NOMO-1 treated with DMSO at 0.1 percent for 48 hours (cell line): ENCODE results near the gene ILRUN.
"Not testable (repeated sequence)": the region's sequence is repeated elsewhere in the genome, so short reads cannot be mapped to it uniquely, and the experiment has no call there.

Source experiments
- DNase-seq: peaks from one replicate; lab custom pipeline; 2025; ENCODE audit not compliant: unreplicated experiment; lab: John Stamatoyannopoulos, UW

ILRUN gene

DNA sequence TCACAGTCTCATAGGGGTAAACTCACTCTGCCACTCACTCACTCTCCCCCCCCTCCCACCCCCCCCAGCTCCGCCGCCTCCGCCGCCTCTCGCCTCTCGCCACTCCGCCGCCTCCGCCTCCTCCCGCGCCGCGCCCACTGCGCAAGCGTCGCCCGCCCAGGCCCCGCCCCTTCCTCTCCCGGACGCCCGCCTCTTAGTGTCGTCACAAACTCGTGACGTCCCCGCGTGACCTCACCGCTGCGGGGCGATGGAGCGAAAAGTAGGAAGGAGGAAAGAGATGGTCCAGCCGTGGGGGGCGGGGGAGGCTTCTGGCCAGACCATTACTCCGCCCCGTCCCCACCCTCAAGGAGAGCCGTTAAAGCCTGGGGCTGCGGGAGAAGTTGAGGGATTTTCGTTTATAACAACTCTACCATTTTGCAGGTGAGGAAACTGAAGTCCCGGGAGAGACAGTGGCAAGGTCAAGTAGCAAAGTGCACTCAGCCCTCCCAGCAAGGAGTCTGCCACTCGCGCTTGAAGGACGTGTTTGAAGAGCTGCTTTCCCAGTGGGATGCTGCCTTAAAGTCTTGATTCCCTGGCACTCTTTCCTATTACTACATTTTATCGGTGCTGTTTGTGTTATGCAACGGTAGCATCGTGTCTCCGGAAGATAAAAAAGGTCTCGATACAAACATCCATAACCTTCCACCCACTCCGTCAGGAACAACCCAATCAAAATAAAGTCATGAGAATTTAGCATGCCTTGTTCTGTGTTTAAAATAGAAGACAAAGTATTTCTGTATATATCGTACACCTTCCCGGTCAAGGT, at the start of gene ILRUN:
Gene ILRUN, minus strand, starts transcription at position 29 of the 805 bp plus-strand sequence. CDS start 164 bp downstream, outside the sequence.
- peak; percentile 86 for DNase-seq

DNA sequence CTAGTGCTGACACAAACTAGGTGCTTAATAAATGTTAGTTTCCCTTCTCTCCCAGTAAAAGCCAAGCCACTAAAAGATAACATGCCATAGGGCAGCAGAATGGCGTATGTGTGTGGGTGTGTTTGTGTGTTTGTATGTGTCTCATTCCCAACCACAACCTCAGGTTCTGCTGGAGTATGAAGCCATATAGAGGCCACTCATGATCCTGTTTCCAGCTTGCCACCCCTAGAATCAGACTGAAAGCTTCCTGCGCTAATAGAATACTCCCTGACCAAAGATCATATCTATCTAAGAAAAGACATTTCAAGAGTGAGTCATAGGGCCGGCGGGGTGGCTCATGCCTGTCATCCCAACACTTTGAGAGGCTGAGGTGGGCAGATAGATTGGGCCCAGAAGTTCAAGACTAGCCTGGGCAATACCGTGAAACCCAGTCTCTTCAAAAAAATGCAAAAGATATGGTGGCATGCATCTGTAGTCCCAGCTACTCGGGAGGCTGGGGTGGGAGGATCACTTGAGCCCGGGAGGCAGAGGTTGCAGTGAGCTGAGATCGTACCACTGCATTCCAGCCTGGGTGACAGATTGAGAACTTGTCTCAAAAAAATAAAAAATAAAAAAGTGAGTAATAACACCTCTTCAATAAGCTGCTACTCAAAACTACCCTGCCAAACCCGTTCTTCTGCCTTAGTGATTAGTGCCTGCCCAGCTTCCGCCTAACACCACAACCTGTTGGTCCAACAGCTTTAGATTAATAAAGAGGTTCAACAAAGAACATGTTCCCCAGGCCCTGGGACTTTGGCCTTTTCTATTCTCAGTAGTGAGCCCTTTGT, 48.9 kb upstream of the ILRUN start:
- no peak for DNase-seq

DNA sequence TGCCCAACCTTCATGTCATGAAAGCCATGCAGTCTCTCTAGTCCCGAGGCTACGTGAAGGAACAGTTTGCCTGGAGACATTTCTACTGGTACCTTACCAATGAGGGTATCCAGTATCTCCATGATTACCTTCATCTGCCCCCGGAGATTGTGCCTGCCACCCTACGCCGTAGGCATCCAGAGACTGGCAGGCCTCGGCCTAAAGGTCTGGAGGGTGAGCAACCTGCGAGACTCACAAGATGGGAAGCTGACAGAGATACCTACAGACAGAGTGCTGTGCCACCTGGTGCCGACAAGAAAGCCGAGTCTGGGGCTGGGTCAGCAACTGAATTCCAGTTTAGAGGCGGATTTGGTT, 47.7 kb upstream of the ILRUN start:
- not testable (repeated sequence) for DNase-seq

DNA sequence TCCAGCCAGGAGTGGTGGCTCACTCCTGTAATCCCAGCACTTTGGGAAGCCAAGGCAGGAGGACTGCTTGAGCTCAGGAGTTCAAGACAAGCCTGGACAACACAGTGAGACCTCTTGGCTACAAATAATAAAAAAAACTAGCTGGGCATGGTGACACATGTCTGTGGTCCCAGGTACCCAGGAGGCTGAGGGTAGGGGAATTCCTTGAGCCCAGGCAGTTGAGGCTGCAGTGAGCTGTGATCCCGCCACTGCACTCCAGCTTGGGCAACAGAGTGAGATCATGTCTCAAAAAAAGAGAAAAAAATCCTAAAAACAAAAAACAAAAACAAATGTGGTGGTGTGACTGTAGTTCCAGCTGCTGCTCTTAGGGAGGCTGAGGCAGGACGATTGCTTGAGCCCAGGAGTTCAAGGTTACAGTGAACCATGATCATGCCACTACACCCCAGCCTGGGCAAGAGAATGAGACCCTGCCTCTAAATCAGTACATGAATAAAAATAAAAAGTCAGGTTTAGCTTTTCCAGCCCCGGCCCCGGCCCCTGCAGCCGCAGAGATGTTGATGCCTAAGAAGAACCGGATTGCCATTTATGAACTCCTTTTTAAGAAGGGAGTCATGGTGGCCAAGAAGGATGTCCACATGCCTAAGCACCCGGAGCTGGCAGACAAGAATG, 47.2 kb upstream of the ILRUN start:
- DNase-seq: no peak

DNA sequence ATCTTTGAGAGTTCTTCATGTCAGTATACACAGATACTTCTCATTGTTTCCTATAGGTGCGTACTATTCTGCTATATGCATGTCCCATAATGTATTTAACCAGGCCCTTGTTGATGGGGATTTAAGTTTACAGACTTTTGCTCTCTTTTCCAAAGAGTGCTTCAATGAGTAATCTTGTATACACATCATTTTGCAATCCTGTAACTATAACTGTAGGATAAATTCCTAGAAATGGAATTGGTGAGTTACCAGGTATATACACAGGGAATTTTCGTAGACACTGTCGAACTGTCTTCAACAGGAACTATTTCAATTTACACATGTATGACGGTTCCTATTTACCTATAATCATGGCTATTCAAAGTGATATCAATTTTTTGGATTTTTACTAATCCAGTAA, 45.5 kb upstream of the ILRUN start:
- no peak for DNase-seq

DNA sequence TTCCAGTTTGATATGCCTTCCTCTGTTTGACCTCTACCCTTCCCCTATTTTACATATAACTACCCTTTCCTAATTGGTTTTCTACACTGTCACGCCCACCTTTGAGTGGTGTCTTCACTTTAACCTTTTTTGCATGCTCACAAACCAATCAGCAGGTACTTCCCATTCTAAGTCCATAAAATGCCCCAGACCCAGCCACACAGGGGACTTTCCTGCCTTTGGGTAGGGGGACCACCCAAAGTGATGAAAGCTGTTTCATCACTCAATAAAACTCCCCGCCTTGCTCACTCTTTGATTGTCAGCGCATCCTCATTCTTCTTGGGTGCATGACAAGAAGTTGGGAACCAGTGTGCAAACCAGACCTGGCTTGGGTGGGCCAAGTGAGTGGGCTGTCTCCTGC, 40.3 kb upstream of the ILRUN start:
- no peak for DNase-seq

DNA sequence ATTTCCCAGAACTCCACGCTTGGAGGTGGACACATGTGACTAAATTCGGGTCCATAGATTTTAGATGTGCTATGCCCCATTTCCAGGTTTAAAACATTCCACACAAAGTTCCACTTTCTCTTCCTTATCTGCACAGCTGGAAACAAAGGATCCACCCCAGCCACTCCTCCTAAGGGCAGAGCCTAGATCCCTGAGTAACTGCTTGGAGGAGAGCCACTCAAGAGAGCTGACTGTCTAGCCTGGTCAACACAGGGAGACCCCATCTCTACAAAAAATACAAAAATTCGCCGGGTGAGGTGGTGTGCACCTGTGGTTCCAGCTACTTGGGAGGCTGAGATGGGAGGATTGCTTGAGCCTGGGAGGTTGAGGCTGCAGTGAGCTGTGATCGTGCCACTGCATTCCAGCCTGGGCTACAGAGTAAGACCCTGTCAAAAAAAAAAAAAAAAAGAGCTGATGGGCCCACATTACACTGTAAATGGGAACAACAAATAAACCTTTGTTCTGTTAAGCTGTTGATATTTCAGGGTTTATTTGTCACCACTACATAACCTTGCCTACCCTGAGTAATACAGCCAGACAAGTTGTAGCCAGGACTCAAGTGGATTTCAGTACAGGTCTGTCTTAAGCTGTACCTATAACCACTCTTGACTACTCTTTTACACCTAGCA, 35.0 kb upstream of the ILRUN start:
- no peak for DNase-seq

DNA sequence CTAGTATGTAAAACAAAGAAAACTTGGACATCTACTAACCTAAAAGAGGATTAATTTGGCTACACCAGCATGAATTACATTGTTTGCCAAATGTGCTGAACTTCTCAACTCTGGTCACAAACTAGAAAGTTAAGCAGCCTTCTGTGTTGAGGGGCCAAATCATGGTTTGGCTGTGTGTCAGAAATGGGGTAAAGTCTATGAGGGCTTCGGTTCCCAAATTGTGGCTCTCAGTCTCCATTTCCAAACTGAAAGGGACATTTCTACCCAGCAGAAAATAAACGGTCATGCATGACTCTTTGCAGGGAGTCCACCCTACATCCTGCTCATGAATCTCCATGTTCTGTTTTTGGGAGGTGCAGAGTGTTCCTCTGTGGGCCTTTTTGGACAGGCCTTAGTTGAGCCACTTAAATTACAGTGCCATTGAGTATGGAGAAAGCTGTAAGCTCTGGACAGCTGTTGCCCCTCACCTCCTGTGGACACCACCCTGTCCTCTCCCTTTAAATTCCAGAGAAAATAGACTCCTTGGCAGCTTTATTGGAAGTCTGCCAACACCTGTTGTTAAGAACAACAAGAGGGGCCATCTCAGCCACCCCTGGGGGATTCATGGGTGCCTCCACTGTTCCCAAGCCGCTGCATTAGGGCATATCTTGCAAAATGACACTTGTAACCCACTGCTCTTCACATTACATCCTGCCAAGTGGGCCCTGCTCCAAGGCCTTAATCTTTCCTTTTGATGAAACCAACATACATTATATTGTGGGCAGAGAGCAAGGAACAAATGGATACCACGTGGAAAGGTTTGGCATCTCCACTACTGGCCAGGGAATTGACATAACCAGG, 33.3 kb upstream of the ILRUN start:
- no peak for DNase-seq

DNA sequence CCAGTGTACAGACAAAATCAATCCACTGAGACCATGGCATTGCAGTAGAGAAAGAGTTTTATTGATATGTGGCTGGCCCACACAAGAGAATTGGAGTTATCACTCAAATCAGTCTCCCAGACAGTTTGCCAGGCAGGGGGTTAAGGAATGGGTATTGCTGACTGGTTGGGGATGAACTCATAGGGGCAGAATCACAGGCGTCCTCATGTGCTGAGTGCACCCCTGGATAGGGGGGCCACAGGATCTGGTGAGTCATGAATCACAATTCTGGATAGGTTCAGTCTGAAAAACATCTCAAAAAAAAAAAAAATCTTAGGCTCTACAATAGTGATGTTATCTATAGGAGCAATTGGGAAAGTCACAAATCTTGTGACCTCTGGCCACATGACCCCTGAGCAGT, 29.5 kb upstream of the ILRUN start:
- no peak for DNase-seq

DNA sequence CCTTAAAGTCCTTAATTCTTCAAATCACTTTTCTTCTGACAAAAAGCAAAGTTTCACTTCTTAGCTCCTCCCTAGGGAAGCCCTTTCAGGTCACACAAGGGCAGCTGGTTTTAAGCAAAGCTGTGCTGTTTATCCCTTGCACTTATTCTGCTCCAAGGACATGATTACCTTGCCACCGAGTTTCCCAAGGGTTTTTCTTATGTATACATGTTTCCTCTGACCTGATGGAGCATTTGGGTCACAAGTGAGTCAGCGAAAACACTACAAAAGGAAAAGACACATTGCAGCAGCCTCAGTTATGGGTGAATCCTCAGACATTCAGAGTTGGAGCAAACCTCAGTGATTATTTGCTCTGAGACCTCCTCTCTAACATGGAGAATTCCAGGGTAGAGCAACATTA, 26.6 kb upstream of the ILRUN start:
- no peak for DNase-seq

DNA sequence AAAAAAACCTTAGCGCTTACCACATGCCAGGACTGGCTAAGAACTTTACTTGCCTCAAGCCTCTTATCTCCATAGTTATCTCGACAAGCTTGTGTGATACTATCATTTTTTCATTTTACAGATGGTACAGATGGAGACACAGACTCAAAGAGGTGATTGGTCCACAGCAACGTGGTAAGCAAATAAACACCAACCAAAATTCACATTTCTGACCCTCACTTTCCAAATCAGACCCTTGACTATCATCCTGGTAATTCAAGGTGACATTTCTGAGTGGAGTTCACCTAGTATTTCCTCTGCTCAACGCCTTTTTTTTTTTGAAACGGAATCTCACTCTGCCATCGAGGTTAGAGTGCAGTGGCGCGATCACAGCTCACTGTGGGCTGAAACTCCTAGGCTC, 25.9 kb upstream of the ILRUN start:
- DNase-seq: no peak

DNA sequence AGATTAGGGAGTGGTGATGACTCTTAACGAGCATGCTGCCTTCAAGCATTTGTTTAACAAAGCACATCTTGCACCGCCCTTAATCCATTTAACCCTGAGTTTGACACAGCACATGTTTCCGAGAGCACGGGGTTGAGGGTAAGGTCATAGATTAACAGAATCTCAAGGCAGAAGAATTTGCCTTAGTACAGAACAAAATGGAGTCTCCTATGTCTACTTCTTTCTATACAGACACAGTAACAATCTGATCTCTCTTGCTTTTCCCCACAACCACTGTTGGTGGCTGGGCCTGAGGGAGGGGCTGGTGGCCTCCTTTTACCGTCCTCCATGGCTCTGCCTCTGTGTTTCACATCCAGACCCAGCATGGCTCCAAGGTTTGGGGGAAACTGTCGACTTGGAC, 23.6 kb upstream of the ILRUN start:
- not testable (repeated sequence) for DNase-seq

DNA sequence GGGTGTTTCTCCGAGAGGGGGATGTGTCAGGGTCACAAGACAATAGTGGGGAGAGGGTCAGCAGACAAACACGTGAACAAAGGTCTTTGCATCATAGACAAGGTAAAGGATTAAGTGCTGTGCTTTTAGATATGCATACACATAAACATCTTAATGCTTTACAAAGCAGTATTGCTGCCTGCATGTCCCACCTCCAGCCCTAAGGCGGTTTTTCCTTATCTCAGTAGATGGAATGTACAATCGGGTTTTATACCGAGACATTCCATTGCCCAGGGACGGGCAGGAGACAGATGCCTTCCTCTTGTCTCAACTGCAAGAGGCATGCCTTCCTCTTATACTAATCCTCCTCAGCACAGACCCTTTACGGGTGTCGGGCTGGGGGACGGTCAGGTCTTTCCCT, 23.1 kb upstream of the ILRUN start:
- not testable (repeated sequence) for DNase-seq

DNA sequence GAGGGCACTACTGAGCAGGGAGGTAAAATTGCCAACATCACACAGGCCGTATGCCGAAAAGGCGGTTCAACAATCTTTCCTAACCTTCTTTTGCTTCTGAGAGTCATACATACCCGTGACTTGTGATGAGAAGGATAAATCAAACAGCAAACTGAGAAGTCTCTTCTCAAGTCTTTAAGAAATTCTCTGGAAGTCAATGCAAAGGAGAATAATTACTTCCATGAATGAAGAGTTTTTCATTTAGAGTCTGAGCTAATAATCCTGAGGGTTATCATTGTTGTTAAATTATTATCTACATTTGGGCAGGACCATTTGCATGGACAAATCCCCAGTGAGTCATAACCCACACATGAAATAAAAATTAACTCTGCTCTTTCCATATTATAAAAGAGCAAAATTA, 22.4 kb upstream of the ILRUN start:
- no peak for DNase-seq

DNA sequence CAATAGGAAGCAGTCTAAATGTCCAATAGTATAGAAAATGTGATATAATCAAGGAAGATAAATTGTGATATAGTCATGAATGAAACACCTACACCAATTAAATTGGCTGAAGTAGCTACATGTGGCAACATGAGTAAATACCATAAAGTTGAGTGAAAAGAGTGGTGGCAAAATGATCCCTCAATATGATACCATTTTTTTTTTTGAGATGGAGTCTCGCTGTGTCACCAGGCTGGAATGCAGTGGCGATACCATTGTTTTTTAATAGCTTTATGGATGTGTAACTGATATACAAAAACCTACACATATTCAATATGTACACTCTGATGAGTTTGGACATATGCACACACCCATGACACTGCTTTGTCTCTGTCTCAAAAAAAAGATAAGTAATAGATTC, 20.9 kb upstream of the ILRUN start:
- no peak for DNase-seq

DNA sequence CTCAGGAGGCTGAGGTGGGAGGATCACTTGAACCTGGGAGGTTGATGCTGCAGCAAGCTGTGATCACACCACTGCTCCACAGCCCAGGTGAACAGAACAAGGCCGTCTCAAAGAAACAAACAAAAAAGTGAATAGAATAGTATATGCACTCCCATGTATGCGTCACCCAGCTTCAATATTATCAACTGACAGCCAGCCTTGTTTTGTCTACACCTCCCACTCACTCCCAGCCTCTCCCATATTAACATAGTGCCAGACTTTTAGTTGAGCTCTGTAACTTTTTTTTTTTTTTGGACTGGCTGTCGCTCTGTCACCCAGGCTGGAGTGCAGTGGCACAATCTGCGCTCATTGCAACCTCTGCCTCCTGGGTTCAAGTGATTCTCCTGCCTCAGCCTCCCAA, 18.1 kb upstream of the ILRUN start:
- DNase-seq: no peak

DNA sequence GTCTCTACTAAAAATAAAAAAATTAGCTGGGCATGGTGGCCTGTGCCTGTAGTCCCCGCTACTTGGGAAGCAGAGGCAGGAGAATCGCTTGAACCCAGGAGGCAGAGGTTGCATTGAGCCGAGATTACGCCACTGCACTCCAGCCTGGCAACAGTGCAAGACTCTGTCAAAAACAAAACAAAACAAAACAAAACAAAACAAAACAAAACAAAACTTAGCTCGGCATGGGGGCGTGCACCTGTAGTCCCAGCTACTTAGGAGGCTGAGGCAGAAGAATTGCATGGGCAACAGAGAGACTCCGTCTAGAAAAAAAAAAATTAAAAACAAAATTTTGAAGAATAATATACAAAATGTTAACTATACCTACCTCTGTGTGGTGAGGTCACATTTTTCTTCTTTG, 16.3 kb upstream of the ILRUN start:
- not testable (repeated sequence) for DNase-seq

DNA sequence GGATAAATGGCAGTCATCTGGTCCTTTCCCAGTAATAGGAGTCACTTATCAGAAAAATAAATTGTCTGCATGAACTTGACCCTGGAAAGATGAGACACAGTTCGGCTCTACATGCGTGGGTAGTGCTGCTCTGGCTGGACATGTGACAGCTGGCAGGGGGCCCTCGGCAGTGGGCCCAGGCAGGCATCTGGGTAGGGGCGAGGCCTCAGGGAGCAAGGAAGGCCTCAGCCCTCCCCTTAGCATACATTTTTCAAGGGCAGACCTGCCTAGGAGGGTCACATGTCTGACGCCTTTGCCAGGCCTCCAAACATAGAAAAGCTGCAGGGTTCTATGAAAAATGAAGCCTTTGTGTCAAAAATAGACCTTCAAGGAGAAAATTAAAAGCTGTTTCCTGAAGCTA, 12.8 kb upstream of the ILRUN start:
- DNase-seq: no peak

DNA sequence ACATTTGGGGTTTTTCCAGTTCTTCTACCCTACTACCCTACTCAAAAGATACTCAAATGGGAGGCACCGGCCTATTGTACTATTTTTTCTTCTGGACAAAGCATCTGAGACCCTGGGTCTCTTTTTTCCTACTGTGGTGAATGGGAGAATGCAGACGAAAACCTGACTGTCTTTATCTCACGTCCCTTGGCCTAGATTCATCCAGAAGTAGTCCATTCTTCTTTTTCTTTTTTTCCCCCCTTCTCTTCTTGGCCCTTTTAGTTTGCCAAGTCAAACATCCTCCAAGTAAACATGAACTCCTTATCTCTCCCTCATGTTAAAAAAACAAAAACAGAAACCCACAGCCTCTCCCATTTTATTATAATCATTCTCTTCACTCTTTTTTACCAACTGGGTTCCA, 8.7 kb upstream of the ILRUN start:
- DNase-seq: no peak

DNA sequence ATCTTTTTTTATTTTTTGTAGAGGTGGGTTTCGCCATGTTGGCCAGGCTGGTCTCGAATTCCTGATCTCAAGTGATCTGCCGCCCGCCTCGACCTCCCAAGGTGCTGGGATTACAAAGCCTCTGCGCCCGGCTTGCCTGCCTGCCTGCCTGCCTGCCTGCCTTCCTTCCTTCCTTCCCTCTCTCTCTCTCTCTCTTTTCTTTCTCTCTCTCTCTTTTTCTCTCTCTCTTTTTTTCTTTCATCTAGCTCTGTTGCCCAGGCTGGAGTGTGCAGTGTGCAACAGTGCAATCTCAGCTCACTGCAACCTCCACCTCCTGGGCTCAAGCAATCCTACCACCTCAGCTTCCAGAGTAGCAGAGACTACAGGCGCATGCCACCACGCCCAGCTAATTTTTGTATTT, 4.6 kb upstream of the ILRUN start:
- DNase-seq: no peak
